HG03469 (cell line): Measurements from ENCODE around the gene ZNF37A.
"Not testable (repeated sequence)": the region's sequence is repeated elsewhere in the genome, so short reads cannot be mapped to it uniquely, and the experiment has no call there.

ENCODE experiments used
- ATAC-seq: cut with Tn5 transposase; IDR thresholded peaks from one replicate; pipeline ENCODE4 v1.9.1; 2021; ENCODE audit warnings: mild to moderate bottlenecking, moderate library complexity, moderate number of reproducible peaks; ENCODE audit not compliant: unreplicated experiment

ZNF37A gene

GRCh38 chr10:38146579-38147333 lies 52.6 kb downstream of the ZNF37A start:
- ATAC-seq = no peak

- no peak for ATAC-seq
These were observed 53.5 kb downstream of the ZNF37A start for GRCh38 chr10:38147686-38148085.

- ATAC-seq = not testable (repeated sequence)
These were observed 56.8 kb downstream of the ZNF37A start for GRCh38 chr10:38150891-38151463.

- ATAC-seq = no peak
These were observed 62.5 kb downstream of the ZNF37A start for GRCh38 chr10:38156416-38157269.

DNA sequence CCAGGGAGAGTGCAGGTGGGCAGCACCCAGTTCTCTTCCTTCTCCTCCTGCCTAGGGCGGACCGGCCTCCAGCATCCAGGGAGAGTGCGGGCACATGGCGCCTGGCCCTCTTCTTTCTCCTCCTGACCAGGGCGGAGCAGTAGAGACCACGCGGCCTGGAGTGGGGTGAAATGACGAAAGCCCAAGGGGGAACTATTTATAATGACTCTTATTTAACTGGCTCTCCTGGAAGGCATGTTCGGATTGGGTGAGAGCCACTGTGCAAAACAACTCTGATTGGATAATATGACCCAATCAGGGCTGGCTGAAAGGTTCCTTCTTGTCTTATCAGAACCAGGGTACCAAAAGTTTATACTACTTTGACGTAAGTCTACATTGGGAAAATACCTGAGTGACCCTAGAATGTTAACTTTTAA lies 63.1 kb downstream of the ZNF37A start:
- no peak for ATAC-seq

- ATAC-seq = no peak
These were observed 64.9 kb downstream of the ZNF37A start for GRCh38 chr10:38159004-38159403.

DNA sequence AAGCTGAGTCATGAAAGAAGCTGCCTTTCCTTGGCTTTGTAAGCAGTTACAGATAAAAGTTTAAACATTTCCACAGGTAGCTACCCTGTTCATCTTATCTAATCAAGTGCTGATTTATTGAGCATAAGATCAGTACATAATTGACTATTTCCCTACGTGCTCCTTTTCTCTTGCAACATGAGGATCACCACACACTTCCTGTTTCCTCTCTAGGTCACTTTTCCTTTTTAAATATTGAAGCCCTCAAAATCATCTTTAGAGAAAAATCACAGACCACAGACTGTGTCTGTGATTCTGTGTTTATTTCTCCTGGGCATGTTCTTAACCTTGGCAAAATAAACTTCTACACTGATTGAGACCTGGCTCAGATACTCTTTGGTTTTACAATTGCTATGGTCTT lies 69.5 kb downstream of the ZNF37A start:
- no peak for ATAC-seq

DNA sequence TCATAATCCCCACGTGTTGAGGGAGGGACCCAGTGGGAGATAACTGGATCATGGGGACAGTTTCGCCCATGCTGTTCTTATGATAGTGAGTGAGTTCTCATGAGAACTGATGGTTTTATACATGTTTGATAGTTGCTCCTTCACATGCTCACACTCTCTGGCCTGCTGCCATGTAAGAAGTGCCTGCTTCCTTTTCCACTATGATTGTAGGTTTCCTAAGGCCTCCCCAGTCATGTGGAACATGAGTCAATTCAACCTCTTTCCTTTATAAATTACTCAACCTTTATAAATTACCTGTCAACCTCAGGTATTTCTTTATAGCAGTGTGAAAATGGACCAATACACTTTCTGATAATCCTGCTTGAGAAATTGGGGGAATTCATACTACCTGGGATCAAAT lies 80.2 kb downstream of the ZNF37A start:
- no peak for ATAC-seq

- no peak for ATAC-seq
These were observed 90.3 kb downstream of the ZNF37A start for GRCh38 chr10:38184477-38184876.
